Measurements from ENCODE around the gene CATSPER2.
"Not testable (repeated sequence)": the region's sequence is repeated elsewhere in the genome, so short reads cannot be mapped to it uniquely, and the experiment has no call there.

Gene CATSPER2

DNA sequence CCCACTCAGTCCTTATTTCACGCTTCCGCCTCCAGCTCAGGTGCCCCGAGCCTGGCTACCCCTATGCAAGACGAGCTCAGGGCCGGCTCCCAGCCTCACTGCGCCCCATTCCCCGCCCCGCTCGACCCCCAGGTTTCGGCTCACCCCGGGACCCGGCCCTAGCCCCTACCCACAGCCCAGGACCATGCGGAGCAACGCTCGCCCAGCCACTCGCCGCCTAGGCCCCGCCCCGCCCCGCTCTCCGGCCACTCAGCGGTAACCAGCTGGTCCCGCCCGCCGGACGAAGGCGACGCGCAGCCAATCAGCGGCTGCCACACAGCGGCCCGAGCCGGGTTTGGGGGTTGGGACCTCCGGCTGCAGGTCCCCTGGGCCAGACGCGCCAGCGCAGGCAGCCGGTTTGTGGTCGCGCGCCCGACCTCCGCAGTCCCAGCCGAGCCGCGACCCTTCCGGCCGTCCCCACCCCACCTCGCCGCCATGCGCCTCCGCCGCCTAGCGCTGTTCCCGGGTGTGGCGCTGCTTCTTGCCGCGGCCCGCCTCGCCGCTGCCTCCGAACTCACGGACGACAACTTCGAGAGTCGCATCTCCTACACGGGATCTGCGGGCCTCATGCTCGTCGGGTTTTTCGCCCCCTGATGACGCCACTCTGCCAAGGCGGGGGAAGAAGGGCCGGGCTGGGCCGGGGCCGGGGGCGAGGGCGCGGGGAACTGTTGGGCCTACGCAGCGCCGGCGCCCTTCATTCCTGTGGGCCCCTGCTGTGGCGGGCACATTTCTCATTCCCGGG lies at the start of gene CATSPER2:
Gene CATSPER2, minus strand, starts transcription at position 196 of the 781 bp plus-strand sequence. CDS start 783 bp downstream, outside the sequence.
- Histone ChIP-seq H3K4me1 (ENCODE audit: control insufficient read depth in 5 of 5, insufficient read depth in 5 of 5, low read length in 5 of 5) (no peaks in the 10 kb centered on the region), H3K9me3 (ENCODE audit: control insufficient read depth in 5 of 5, low read length in 5 of 5) (no peaks in the 10 kb centered on the region), H3K4me3 (ENCODE audit: low read depth in 1 of 5, low read length in 5 of 5) (no peak within 1 kb of the TSS), H3K27me3 (ENCODE audit: control insufficient read depth in 5 of 5, insufficient read depth in 4 of 5, low read length in 5 of 5) (no peaks in the 10 kb centered on the region), H3K36me3 (ENCODE audit: control insufficient read depth in 5 of 5, insufficient read depth in 5 of 5, low read length in 5 of 5) (no peaks in the 10 kb centered on the region), H3K9ac (ENCODE audit: low read length in 5 of 5) (no peak within 1 kb of the TSS), H3K27ac (ENCODE audit: low read depth, low read length) (no peak within 1 kb of the TSS)

DNA sequence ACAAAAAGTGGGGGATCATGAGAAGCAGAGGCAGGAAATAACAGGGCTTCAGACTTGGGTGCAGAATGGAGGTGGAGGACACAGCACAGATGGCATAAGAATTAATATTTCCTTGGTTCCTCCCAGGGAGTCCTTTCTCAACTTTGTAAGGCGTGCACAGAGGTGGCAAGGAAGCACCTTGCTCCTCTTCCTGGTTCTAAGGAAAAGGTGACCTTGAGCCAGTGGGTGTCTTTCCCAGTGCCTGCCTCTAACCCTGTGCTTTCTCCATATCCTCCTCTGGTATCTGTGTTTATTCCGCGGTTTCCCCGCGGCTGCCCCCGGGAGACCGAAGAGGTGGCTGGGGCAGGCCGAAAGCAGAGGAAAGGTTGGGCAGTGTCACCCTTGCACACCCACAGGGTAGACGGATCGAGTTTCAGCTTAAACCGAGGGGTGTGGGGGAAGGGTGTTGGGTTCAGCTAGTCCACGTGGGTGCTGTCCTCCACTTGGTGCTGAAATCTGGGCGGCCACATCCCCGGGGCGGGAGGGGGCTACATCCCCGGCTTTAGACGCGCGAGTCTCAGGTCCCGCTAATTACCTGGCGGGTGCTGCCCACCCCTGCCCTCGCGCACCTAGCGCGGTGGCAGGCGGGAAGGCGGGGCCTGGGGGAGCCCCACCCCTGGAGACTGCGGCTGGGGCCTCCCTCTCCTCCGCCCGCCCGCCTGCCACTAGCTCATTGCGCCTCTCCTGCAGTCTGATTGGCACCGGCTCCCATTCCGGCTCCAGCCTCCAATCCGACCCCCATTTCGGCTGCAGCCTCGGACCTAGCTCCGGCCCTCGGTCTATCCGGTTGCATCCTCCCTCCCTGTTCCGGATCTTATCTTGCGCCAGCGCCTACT lies 44.7 kb upstream of the CATSPER2 start, which contains the start of gene CKMT1A:
Gene CKMT1A, plus strand, starts transcription at position 712 of the 875 bp plus-strand sequence. CDS start 192 bp downstream, outside the sequence.
- not testable (repeated sequence) for H3K4me1 ChIP-seq (ENCODE audit: control insufficient read depth in 5 of 5, insufficient read depth in 5 of 5, low read length in 5 of 5); H3K36me3 ChIP-seq (ENCODE audit: control insufficient read depth in 5 of 5, insufficient read depth in 5 of 5, low read length in 5 of 5); H3K9ac ChIP-seq (ENCODE audit: low read length in 5 of 5)

DNA sequence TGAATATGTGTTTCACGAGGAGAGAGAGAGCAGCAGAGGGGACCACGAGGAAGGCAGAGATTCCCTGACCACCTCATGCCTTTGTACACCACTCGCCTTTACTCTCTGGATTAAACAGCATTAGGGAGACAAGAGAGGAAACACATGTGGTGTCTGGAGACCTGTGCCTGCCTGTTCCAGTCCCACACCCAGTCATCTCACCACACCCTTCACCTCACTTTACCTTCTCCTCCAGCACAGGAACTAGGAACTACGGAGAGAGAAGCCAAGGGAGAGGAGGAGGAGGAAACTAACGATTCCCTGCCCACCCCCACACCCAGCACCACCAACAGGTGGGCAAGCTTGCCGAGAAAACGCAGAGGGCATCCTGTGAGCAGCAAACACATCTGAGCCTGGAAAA lies 44.0 kb upstream of the CATSPER2 start:
- H3K27ac ChIP-seq (ENCODE audit: low read depth, low read length); H3K27me3 ChIP-seq (ENCODE audit: control insufficient read depth in 5 of 5, insufficient read depth in 4 of 5, low read length in 5 of 5); H3K9ac ChIP-seq (ENCODE audit: low read length in 5 of 5); H3K4me3 ChIP-seq (ENCODE audit: low read depth in 1 of 5, low read length in 5 of 5); H3K4me1 ChIP-seq (ENCODE audit: control insufficient read depth in 5 of 5, insufficient read depth in 5 of 5, low read length in 5 of 5); H3K36me3 ChIP-seq (ENCODE audit: control insufficient read depth in 5 of 5, insufficient read depth in 5 of 5, low read length in 5 of 5); H3K9me3 ChIP-seq (ENCODE audit: control insufficient read depth in 5 of 5, low read length in 5 of 5): not testable (repeated sequence)

More for the DNA sequence above, 44.7 kb upstream of the CATSPER2 start, which contains the start of gene CKMT1A:
- not testable (repeated sequence) for H3K27ac ChIP-seq (ENCODE audit: low read depth, low read length); H3K27me3 ChIP-seq (ENCODE audit: control insufficient read depth in 5 of 5, insufficient read depth in 4 of 5, low read length in 5 of 5); H3K4me3 ChIP-seq (ENCODE audit: low read depth in 1 of 5, low read length in 5 of 5); H3K9me3 ChIP-seq (ENCODE audit: control insufficient read depth in 5 of 5, low read length in 5 of 5)

DNA sequence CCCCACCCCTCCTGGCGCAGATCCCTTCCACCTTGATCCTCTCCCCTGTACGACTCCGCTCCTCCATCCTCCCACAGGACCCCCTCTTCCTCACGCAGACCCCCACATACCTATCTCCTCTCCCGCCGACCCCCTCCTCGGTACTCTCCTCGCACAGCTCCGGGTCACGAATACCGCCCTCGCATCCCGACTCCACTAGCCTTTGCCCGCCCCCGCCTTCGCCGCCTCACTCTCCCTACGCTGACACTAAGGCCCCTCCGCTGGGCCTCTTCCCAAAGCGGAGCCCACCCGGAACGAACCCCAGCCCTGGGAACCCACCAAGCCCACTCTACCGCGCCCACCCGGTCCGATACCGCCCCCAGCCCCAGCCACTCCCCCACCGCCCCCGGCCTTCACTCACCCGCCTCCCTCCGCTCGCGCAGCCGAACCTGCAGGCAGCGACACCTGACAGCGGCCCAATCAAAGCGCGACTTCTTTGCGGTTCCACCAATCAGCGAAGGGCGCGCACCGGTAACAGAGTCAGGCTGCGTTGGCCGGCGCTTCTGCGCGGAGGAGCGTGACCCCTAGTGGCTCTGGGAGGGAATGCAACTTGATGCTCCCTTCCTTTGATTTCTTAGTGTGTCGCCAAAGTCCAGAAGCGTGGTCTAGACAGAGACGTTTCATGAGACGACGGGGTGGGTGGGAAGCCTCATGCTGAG lies 41.1 kb upstream of the CATSPER2 start:
- H3K4me3 ChIP-seq (ENCODE audit: low read depth in 1 of 5, low read length in 5 of 5); H3K27me3 ChIP-seq (ENCODE audit: control insufficient read depth in 5 of 5, insufficient read depth in 4 of 5, low read length in 5 of 5); H3K27ac ChIP-seq (ENCODE audit: low read depth, low read length); H3K9ac ChIP-seq (ENCODE audit: low read length in 5 of 5); H3K36me3 ChIP-seq (ENCODE audit: control insufficient read depth in 5 of 5, insufficient read depth in 5 of 5, low read length in 5 of 5); H3K4me1 ChIP-seq (ENCODE audit: control insufficient read depth in 5 of 5, insufficient read depth in 5 of 5, low read length in 5 of 5); H3K9me3 ChIP-seq (ENCODE audit: control insufficient read depth in 5 of 5, low read length in 5 of 5): not testable (repeated sequence)

DNA sequence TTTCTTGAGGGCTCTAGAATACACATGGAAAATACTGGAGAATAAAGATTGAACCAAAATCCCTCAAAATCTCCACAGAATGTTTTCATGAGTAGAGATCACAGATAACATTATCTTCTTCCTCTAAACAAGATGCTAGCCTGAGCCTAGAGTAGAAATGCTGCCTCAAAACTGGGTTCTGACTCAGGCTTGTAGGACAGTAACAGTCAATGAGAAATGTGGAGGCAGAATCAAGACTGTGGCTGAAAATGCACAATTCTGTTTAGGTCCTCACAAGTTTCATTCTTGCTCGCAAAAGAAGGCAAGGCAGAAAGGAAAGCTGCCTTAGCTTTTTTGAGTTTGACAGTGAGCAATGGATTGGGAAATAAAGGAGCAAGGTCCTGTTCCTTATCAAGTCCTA lies 25.5 kb upstream of the CATSPER2 start:
- H3K4me3 ChIP-seq (ENCODE audit: low read depth in 1 of 5, low read length in 5 of 5); H3K36me3 ChIP-seq (ENCODE audit: control insufficient read depth in 5 of 5, insufficient read depth in 5 of 5, low read length in 5 of 5); H3K27me3 ChIP-seq (ENCODE audit: control insufficient read depth in 5 of 5, insufficient read depth in 4 of 5, low read length in 5 of 5); H3K4me1 ChIP-seq (ENCODE audit: control insufficient read depth in 5 of 5, insufficient read depth in 5 of 5, low read length in 5 of 5); H3K9ac ChIP-seq (ENCODE audit: low read length in 5 of 5); H3K27ac ChIP-seq (ENCODE audit: low read depth, low read length); H3K9me3 ChIP-seq (ENCODE audit: control insufficient read depth in 5 of 5, low read length in 5 of 5): not testable (repeated sequence)

DNA sequence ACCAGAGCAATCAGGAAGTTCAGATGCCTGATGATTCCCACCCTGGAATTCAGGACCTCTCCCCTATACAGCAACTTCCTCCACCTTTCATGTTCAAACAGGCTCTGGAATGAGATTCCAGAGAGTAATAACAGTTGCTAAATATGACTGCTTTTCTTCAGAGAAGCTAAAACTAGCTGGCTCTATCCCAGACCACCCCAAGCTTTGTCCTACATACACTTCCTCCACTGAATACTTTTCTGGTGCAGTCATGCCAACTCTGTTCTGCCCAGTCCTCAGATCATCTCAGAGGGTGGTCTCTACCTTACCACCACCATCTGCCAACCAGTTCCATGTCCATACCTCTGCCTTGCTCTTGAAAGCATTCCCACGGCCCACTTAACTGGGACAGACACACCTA lies 17.5 kb upstream of the CATSPER2 start:
- H3K36me3 ChIP-seq (ENCODE audit: control insufficient read depth in 5 of 5, insufficient read depth in 5 of 5, low read length in 5 of 5); H3K27ac ChIP-seq (ENCODE audit: low read depth, low read length); H3K27me3 ChIP-seq (ENCODE audit: control insufficient read depth in 5 of 5, insufficient read depth in 4 of 5, low read length in 5 of 5); H3K4me3 ChIP-seq (ENCODE audit: low read depth in 1 of 5, low read length in 5 of 5); H3K9ac ChIP-seq (ENCODE audit: low read length in 5 of 5); H3K9me3 ChIP-seq (ENCODE audit: control insufficient read depth in 5 of 5, low read length in 5 of 5); H3K4me1 ChIP-seq (ENCODE audit: control insufficient read depth in 5 of 5, insufficient read depth in 5 of 5, low read length in 5 of 5): not testable (repeated sequence)

DNA sequence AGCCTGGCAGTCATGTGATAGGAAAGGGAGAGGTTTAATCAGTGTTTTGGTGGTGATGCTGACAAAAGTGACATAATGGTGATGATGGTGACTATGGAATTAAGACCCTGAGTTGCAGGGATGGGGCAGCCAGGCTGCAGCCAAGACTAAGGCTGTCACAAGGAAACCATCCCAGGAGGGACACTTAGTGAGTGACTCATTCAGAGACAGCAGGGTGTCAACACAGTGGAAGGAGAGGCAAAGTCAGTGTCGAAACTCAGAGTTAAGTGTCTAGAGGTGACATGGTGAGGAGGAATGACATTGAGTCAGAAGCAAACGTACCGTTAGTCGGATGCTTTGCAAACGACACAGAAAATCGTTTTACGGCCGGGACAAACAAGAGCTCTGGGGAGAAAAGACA lies 14.7 kb upstream of the CATSPER2 start:
- H3K4me1 ChIP-seq (ENCODE audit: control insufficient read depth in 5 of 5, insufficient read depth in 5 of 5, low read length in 5 of 5); H3K27ac ChIP-seq (ENCODE audit: low read depth, low read length); H3K36me3 ChIP-seq (ENCODE audit: control insufficient read depth in 5 of 5, insufficient read depth in 5 of 5, low read length in 5 of 5); H3K9ac ChIP-seq (ENCODE audit: low read length in 5 of 5); H3K4me3 ChIP-seq (ENCODE audit: low read depth in 1 of 5, low read length in 5 of 5); H3K9me3 ChIP-seq (ENCODE audit: control insufficient read depth in 5 of 5, low read length in 5 of 5); H3K27me3 ChIP-seq (ENCODE audit: control insufficient read depth in 5 of 5, insufficient read depth in 4 of 5, low read length in 5 of 5): not testable (repeated sequence)

DNA sequence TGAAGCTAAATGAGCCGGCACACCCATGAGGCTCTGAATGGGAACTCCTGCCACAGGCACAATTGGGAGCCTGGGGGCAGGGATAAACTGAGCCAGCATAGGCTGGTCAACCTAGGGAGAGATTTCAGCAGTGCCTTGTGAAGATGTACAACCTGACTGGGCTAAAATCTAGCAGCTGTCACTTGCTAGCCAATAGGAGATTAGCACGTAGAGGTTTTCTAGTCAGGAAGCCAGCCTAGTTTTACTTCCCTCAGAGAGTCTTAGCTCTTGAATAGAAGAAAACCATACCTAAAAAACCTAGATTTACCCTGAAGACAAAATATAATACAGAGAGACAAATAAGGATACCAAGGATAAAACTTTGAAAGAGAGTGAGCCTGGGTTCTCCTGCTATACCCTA lies 13.6 kb upstream of the CATSPER2 start:
- H3K36me3 ChIP-seq (ENCODE audit: control insufficient read depth in 5 of 5, insufficient read depth in 5 of 5, low read length in 5 of 5); H3K9ac ChIP-seq (ENCODE audit: low read length in 5 of 5); H3K9me3 ChIP-seq (ENCODE audit: control insufficient read depth in 5 of 5, low read length in 5 of 5); H3K4me1 ChIP-seq (ENCODE audit: control insufficient read depth in 5 of 5, insufficient read depth in 5 of 5, low read length in 5 of 5); H3K27ac ChIP-seq (ENCODE audit: low read depth, low read length); H3K4me3 ChIP-seq (ENCODE audit: low read depth in 1 of 5, low read length in 5 of 5); H3K27me3 ChIP-seq (ENCODE audit: control insufficient read depth in 5 of 5, insufficient read depth in 4 of 5, low read length in 5 of 5): not testable (repeated sequence)

DNA sequence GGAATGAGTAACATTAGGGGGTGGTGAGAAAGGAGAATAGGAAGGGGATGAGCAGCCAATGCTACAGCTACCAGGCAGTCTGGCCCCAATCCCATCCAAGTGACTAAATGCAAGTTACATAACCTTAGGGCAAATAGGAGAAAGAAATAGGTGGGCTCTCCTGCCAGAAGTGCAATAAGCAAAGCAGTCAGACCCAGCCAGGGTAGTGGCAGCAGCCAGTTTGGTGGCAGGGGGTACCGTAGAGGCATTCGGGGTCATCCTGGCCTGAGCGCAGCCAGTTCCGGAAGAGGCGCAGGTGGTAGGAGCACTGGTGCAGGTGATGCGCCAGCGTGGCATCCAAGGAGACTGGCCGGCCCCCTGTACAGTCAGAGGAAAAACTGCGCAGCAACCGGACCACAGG lies 11.1 kb upstream of the CATSPER2 start:
- H3K27ac ChIP-seq (ENCODE audit: low read depth, low read length); H3K4me1 ChIP-seq (ENCODE audit: control insufficient read depth in 5 of 5, insufficient read depth in 5 of 5, low read length in 5 of 5); H3K27me3 ChIP-seq (ENCODE audit: control insufficient read depth in 5 of 5, insufficient read depth in 4 of 5, low read length in 5 of 5); H3K4me3 ChIP-seq (ENCODE audit: low read depth in 1 of 5, low read length in 5 of 5); H3K36me3 ChIP-seq (ENCODE audit: control insufficient read depth in 5 of 5, insufficient read depth in 5 of 5, low read length in 5 of 5); H3K9me3 ChIP-seq (ENCODE audit: control insufficient read depth in 5 of 5, low read length in 5 of 5); H3K9ac ChIP-seq (ENCODE audit: low read length in 5 of 5): not testable (repeated sequence)

DNA sequence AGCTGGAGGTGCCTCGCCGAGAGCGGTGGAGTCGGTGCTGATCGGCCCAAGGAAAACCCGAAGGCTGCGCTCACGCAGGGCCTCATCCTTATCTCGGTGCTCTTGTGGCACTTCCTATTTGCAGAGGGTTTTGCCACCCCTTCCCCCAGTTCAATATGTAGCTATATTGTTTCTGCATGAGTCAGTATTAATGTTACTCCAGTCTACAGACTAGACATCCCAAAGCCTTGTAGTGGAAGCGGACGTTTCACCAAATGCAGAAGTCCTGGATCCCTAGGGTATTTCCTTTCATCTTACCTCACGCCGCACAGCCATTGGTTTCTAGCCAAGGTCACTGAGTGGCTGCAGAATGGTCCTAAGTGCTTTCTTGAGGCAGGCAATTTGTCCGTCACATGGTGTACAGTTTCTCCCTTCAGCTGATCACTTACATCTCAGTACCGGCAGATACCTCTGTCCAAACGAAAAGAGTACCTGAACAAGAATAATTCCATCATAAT lies 834 bp upstream of the CATSPER2 start:
- not testable (repeated sequence) for H3K9me3 ChIP-seq (ENCODE audit: control insufficient read depth in 5 of 5, low read length in 5 of 5); H3K4me1 ChIP-seq (ENCODE audit: control insufficient read depth in 5 of 5, insufficient read depth in 5 of 5, low read length in 5 of 5); H3K27ac ChIP-seq (ENCODE audit: low read depth, low read length); H3K36me3 ChIP-seq (ENCODE audit: control insufficient read depth in 5 of 5, insufficient read depth in 5 of 5, low read length in 5 of 5); H3K27me3 ChIP-seq (ENCODE audit: control insufficient read depth in 5 of 5, insufficient read depth in 4 of 5, low read length in 5 of 5); H3K9ac ChIP-seq (ENCODE audit: low read length in 5 of 5); H3K4me3 ChIP-seq (ENCODE audit: low read depth in 1 of 5, low read length in 5 of 5)
